Osteoblast (primary cell): Measurements from ENCODE around the gene RACK1. TPM values are rescaled to one million over a fixed set of nuclear protein-coding genes. Genes with fewer than 3 reads are reported as not detected.

Experiments
- DNase-seq: peaks from one replicate; pipeline ENCODE4 v3.0.0; 2011; ENCODE audit warnings: low spot score, mixed read lengths; ENCODE audit not compliant: insufficient read length; ENCODE audit errors: missing footprints
- H2AFZ ChIP-seq: 2 replicates; pipeline ENCODE4 v1.6.0; 2011; ENCODE audit warnings: mild to moderate bottlenecking, low read length
- H3K27ac ChIP-seq: 2 replicates; pipeline ENCODE4 v1.5.1; 2011; ENCODE audit warnings: mild to moderate bottlenecking, low read depth, low read length, moderate library complexity
- H3K27me3 ChIP-seq: 2 replicates; pipeline ENCODE4 v1.6.0; 2012; ENCODE audit warnings: mild to moderate bottlenecking, control low read depth, inconsistent platforms, low read length, moderate library complexity; ENCODE audit not compliant: insufficient read depth
- H3K36me3 ChIP-seq: 2 replicates; pipeline ENCODE4 v1.5.1; 2011; ENCODE audit warnings: mild to moderate bottlenecking, low read length, control low read depth, moderate library complexity; ENCODE audit not compliant: insufficient read depth
- H3K4me1 ChIP-seq: 2 replicates; pipeline ENCODE4 v1.5.1; 2011; ENCODE audit warnings: mild to moderate bottlenecking, low read length, control low read depth, moderate library complexity; ENCODE audit not compliant: insufficient read depth
- H3K4me2 ChIP-seq: 2 replicates; pipeline ENCODE4 v1.6.0; 2011; ENCODE audit warnings: mild to moderate bottlenecking, low read length; ENCODE audit not compliant: insufficient read depth
- H3K4me3 ChIP-seq: fragments of 200-600 bp; sonication (generic); 3 replicates; pipeline ENCODE4 v1.5.1; 2012; ENCODE audit warnings: mild to moderate bottlenecking, low read length, inconsistent platforms; ENCODE audit not compliant: insufficient read depth
- H3K79me2 ChIP-seq: 2 replicates; pipeline ENCODE4 v1.6.0; 2012; ENCODE audit warnings: mild to moderate bottlenecking, low read length, control low read depth, inconsistent platforms; ENCODE audit not compliant: insufficient read depth
- H3K9me3 ChIP-seq: 2 replicates; pipeline ENCODE4 v1.5.1; 2011; ENCODE audit warnings: low read depth, low read length, control low read depth
- H4K20me1 ChIP-seq: 2 replicates; pipeline ENCODE4 v1.6.0; 2012; ENCODE audit warnings: mild to moderate bottlenecking, low read length, control low read depth; ENCODE audit not compliant: insufficient read depth
- total RNA-seq: library from RNA; depleted of rRNA; stranded (reverse); fragments of >200 nt; gene quantifications from 2 replicates; pipeline ENCODE4 v1.2.3, GENCODE V29; 2012
- TF ChIP-seq, protein P1 (sequence below): IDR thresholded peaks from 2 replicates; pipeline ENCODE4 v1.5.1; 2011; ENCODE audit warnings: mild to moderate bottlenecking, low read depth, low read length, moderate library complexity; ENCODE audit errors: extremely low read depth

Gene RACK1
- total RNA-seq, 1 donor, result 4,007 TPM

DNA sequence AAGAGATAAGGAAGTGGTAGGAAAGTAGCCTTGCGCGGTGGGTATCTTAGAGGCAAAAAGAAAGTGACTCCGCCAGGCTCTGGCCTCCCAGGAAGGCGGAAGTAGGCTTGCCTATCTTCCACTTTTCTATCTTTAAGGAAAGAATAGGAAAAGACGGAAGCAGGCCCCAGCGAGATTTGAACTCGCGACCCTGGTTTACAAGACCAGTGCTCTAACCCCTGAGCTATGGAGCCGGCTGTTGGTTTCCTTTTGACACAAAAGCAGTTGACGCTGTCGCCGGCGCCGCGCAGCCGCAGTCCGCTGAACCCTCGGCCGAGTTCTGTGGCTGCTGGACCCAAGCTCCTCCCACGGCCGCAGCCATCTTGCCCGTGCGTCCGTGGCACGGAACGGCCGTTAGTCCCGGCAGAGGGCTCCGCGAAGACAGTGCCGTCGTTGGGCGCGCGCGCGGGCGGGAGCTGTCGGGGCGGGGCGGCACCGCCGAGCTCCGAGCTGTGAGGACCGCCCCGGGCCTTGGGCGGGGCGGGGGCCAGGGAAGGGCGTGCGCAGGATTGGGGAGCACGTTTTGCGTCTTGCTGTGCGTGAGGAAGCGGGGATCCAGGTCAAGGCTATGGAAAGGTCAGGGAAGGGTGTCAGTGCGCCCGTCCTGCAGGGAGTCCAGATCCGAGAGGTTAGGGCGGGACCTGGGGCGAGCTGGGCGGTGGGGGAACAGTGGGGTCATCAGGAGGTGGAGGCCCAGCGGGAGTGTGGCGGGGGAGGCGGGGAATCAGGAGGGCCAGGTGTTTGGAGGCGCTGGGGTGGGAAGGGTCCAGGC is 52.0 kb downstream of the RACK1 start:
- Histone ChIP-seq H3K36me3 (no peaks in the 10 kb centered on the region), H3K4me2 (peak overlapping the region; percentile 95), H3K27ac (peak overlapping the region; percentile 26), H3K9me3 (no peaks in the 10 kb centered on the region), H3K27me3 (no peaks in the 10 kb centered on the region), H2AFZ (peak overlapping the region; percentile 78), H4K20me1 (peaks cover 3% of the 10 kb centered on the region), H3K4me3 (peak overlapping the region; percentile 71), H3K4me1 (peaks cover 24% of the 10 kb centered on the region), H3K79me2 (no peaks in the 10 kb centered on the region)
- TF ChIP-seq, protein P1, sequence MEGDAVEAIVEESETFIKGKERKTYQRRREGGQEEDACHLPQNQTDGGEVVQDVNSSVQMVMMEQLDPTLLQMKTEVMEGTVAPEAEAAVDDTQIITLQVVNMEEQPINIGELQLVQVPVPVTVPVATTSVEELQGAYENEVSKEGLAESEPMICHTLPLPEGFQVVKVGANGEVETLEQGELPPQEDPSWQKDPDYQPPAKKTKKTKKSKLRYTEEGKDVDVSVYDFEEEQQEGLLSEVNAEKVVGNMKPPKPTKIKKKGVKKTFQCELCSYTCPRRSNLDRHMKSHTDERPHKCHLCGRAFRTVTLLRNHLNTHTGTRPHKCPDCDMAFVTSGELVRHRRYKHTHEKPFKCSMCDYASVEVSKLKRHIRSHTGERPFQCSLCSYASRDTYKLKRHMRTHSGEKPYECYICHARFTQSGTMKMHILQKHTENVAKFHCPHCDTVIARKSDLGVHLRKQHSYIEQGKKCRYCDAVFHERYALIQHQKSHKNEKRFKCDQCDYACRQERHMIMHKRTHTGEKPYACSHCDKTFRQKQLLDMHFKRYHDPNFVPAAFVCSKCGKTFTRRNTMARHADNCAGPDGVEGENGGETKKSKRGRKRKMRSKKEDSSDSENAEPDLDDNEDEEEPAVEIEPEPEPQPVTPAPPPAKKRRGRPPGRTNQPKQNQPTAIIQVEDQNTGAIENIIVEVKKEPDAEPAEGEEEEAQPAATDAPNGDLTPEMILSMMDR, result no peak
- peak; percentile 99 for DNase-seq

DNA sequence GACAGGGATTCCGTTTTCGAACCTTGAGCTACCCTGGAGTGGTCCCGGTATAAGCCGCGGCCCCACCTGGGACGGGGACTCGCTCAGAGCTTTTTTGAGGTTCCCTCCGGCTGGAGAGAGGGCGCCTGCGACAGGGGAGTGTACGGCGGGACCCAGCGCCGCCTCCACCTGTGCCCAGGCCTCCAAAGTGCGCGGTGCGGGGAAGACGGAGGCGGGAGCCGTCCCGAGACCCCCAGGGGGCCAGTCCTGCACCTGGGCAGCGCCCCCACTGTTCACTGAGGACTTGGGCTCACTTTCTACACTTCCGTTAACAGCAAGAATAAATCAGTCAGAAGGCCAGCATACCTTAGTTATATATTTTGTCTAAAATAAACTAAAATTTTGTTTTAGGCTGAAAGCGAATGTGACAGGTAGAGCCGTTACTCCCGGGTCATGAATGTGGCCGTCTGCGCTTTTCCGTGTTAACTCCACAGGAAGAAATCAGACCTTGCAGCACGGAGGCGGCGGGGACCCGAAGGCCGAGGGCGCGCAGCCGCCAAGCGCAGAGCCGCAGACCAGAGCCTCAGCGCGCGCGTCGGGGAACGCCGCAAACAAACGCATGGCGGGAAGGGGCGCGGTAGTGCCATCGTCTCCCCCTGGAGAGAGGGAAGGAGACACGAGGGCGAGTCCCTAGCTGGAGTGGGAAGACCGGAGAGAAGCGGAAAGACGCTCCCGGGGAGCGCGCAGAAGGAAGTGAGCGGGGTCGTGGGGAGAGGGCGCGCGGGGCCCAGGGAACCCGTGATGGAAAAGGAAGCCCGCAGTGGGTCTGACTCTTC is 52.8 kb downstream of the RACK1 start:
- Histone ChIP-seq H3K79me2 (no peaks in the 10 kb centered on the region), H3K9me3 (no peaks in the 10 kb centered on the region), H3K4me2 (peak overlapping the region; percentile 95), H3K36me3 (no peaks in the 10 kb centered on the region), H3K27ac (no peak overlapping the region), H3K27me3 (no peaks in the 10 kb centered on the region), H4K20me1 (peaks cover 3% of the 10 kb centered on the region), H3K4me3 (peak overlapping the region; percentile 71), H2AFZ (peak overlapping the region; percentile 78), H3K4me1 (peaks cover 24% of the 10 kb centered on the region)
- TF ChIP-seq, protein P1, result peak; percentile 9
- DNase-seq, result peak; percentile 73

DNA sequence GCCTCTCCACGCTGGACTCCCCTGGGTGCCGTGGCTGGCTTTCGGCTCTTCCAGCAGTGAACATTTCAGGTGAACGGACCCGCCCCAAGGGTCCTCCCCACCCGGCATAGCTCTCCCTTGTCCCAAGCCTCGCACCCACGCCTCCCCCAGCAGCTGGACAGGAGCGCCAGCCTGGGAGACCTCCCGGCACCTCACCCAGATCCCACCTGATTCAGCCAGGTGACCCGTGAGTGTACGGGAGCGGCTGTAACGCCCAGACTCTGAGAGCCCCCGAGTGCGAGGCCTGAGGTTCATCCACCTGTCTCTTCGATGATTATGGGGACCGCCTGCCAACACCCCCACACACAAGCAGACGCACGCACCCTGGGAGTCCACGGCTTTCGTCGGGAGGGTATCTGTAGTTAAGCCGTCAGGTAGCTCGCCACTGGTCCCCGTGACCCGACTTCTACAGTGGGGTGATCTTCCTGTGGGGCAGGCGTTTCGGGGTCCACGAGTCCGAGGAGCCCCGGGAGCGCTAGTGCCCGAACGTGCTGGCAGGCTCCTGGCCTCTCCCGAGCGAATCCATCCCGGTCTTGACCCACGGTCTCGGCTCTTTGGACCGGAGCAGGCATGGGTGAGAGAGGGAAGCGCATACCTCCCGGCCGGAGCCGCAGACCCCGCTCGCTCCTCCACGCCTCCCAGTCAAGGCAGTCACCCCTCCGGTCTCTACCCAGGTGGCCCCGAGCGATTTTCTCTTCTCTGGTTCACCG is 53.6 kb downstream of the RACK1 start:
- H3K27ac ChIP-seq, result no peak overlapping the region
- no peaks in the 10 kb centered on the region for H3K36me3 ChIP-seq
- H2AFZ ChIP-seq, result peak overlapping the region; percentile 78
- peaks cover 24% of the 10 kb centered on the region for H3K4me1 ChIP-seq
- no peak for DNase-seq
- TF ChIP-seq, protein P1, result no peak
- no peaks in the 10 kb centered on the region for H3K79me2 ChIP-seq
- H4K20me1 ChIP-seq, result peaks cover 3% of the 10 kb centered on the region
- no peaks in the 10 kb centered on the region for H3K27me3 ChIP-seq
- H3K4me3 ChIP-seq, result peak overlapping the region; percentile 71
- H3K9me3 ChIP-seq, result no peaks in the 10 kb centered on the region
- H3K4me2 ChIP-seq, result peak overlapping the region; percentile 95
